Neural crest cell (in vitro differentiated cells): ENCODE data around the gene NUAK1. TPM values are rescaled to one million over a fixed set of nuclear protein-coding genes. Genes with fewer than 3 reads are reported as not detected.

Source experiments
- DNase-seq: peaks from one replicate; pipeline ENCODE4 v3.0.0; 2021; ENCODE audit warnings: low read depth, mixed read lengths, low spot score
- H3K27ac Mint-ChIP-seq: one replicate; pipeline ENCODE4 v1.8.0; 2021; ENCODE audit warnings: mild to moderate bottlenecking, mixed read lengths; ENCODE audit not compliant: unreplicated experiment
- H3K27me3 Mint-ChIP-seq: 2 replicates; pipeline ENCODE4 v1.8.0; 2021; ENCODE audit warnings: low read depth, mild to moderate bottlenecking, mixed read lengths
- H3K36me3 Mint-ChIP-seq: 2 replicates; pipeline ENCODE4 v1.8.0; 2021; ENCODE audit warnings: low read depth, mild to moderate bottlenecking, mixed read lengths
- H3K4me1 Mint-ChIP-seq: 2 replicates; pipeline ENCODE4 v1.8.0; 2021; ENCODE audit warnings: mixed read lengths
- H3K4me3 Mint-ChIP-seq: one replicate; pipeline ENCODE4 v1.8.0; 2021; ENCODE audit warnings: mild to moderate bottlenecking, mixed read lengths
- H3K9me3 Mint-ChIP-seq: 2 replicates; pipeline ENCODE4 v1.8.0; 2021; ENCODE audit warnings: mixed read lengths
- total RNA-seq: library from RNA; stranded (reverse); gene quantifications from 2 replicates; pipeline ENCODE4 v1.2.1, GENCODE V29; 2021
- TF ChIP-seq, protein P1 (sequence below): fragments of 200-600 bp; sonication (generic); conservative IDR thresholded peaks from 2 replicates; pipeline ENCODE4 v1.5.0; 2021; ENCODE audit warnings: antibody characterized with exemption, mild to moderate bottlenecking

Gene NUAK1
- total RNA-seq, 1 donor from 2014 or later, result 35.6 TPM

DNA sequence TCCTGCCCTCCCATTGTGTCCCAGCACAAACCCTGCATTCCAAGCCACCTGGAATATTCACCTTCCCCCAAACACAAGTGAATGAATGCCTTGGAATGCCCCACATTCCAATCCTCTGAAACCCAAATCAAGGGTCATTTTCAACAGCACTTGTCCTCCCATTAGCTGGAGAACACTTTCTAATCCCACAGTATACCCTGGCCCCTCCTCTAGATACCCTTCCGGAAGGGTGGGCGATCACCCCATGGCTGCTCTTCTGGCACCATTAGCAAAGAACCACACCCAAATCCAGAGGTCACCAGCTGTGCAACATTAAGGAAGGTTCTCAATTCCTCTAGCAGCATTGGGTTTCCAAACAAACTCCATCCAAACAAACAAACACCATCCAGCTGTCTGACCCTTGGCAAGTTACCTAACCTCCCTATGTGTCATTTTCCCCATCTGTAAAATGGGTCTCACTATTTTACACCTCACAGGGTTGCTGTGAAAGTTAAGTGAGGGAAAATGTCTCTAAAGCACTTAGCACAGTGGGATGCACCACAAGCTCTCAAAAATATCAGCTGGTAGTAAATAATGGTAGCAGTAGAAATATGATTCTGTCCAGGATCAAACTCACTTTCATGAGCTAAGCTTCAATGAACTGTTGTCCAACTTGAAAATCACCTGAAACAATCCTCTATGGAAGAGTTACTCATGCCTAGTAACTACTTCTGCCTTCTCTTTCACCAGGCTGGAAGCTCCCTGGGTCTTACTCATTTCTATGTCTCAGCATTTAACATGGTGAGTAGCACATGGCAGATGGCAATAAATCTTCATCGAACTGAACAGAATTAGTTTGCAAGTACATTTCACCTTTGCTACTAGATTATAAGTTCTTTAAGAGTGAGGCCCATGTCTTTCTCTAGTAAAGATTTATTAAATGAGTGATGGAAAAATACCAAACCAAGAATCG is 5.3 kb downstream of the NUAK1 start:
- H3K36me3 Mint-ChIP-seq, result no peaks in the 10 kb centered on the region
- TF ChIP-seq, protein P1, sequence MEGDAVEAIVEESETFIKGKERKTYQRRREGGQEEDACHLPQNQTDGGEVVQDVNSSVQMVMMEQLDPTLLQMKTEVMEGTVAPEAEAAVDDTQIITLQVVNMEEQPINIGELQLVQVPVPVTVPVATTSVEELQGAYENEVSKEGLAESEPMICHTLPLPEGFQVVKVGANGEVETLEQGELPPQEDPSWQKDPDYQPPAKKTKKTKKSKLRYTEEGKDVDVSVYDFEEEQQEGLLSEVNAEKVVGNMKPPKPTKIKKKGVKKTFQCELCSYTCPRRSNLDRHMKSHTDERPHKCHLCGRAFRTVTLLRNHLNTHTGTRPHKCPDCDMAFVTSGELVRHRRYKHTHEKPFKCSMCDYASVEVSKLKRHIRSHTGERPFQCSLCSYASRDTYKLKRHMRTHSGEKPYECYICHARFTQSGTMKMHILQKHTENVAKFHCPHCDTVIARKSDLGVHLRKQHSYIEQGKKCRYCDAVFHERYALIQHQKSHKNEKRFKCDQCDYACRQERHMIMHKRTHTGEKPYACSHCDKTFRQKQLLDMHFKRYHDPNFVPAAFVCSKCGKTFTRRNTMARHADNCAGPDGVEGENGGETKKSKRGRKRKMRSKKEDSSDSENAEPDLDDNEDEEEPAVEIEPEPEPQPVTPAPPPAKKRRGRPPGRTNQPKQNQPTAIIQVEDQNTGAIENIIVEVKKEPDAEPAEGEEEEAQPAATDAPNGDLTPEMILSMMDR, result no peak
- H3K4me1 Mint-ChIP-seq, result peaks cover 86% of the 10 kb centered on the region
- DNase-seq, result no peak
- H3K4me3 Mint-ChIP-seq, result peak overlapping the region; percentile 13
- H3K9me3 Mint-ChIP-seq, result no peaks in the 10 kb centered on the region
- H3K27me3 Mint-ChIP-seq, result peaks cover 4% of the 10 kb centered on the region
- H3K27ac Mint-ChIP-seq, result no peak overlapping the region

GRCh38 chr12:106132175-106133135 is 6.3 kb downstream of the NUAK1 start:
- peak overlapping the region; percentile 38 for H3K27ac Mint-ChIP-seq
- no peak for DNase-seq
- peaks cover 91% of the 10 kb centered on the region for H3K4me1 Mint-ChIP-seq
- H3K36me3 Mint-ChIP-seq, result no peaks in the 10 kb centered on the region
- peaks cover 2% of the 10 kb centered on the region for H3K27me3 Mint-ChIP-seq
- H3K4me3 Mint-ChIP-seq, result peak overlapping the region; percentile 48
- TF ChIP-seq, protein P1, result no peak
- H3K9me3 Mint-ChIP-seq, result no peaks in the 10 kb centered on the region

GRCh38 chr12:106131676-106132075 is 7.1 kb downstream of the NUAK1 start:
- H3K4me1 Mint-ChIP-seq, result peaks cover 90% of the 10 kb centered on the region
- no peaks in the 10 kb centered on the region for H3K9me3 Mint-ChIP-seq
- TF ChIP-seq, protein P1, result no peak
- H3K36me3 Mint-ChIP-seq, result no peaks in the 10 kb centered on the region
- no peak for DNase-seq
- H3K27ac Mint-ChIP-seq, result no peak overlapping the region
- H3K27me3 Mint-ChIP-seq, result peaks cover 2% of the 10 kb centered on the region
- H3K4me3 Mint-ChIP-seq, result peak overlapping the region; percentile 48

- TF ChIP-seq, protein P1, result no peak
- DNase-seq, result no peak
- Mint-ChIP-seq H3K36me3 (no peaks in the 10 kb centered on the region), H3K4me1 (peaks cover 86% of the 10 kb centered on the region), H3K4me3 (peak overlapping the region; percentile 38), H3K9me3 (no peaks in the 10 kb centered on the region), H3K27ac (no peak overlapping the region), H3K27me3 (peaks cover 2% of the 10 kb centered on the region)
Measured at GRCh38 chr12:106130474-106131113, 8.2 kb downstream of the NUAK1 start.
